IMR-90 (cell line): ENCODE measurements around the gene SCARF2. TPM values are rescaled to one million over a fixed set of nuclear protein-coding genes. Genes with fewer than 3 reads are reported as not detected.
"Not testable (repeated sequence)": the region's sequence is repeated elsewhere in the genome, so short reads cannot be mapped to it uniquely, and the experiment has no call there.

ENCODE experiments used
- ATAC-seq: fragments of 200-7000 bp; cut with Tn5 transposase; 2 replicates; pipeline ENCODE4 v1.9.1; 2020; ENCODE audit warnings: low read depth, mild to moderate bottlenecking, moderate library complexity
- BruUV-seq: library from RNA; stranded (reverse); fragments of 400-500 nt; replicated peaks from 2 replicates; lab custom pipeline; 2021; lab: Mats Ljungman, UMichigan
- CTCF ChIA-PET: fragments of 300-600 bp; formaldehyde crosslinking; extraction: SDS; loops from one replicate; lab custom pipeline; 2021; ENCODE audit warnings: antibody characterized with exemption; lab: Yijun Ruan, JAX
- POLR2A ChIA-PET: fragments of 300-600 bp; sonication (Branson Sonifier 250); formaldehyde crosslinking; loops from one replicate; lab custom pipeline; 2022; ENCODE audit warnings: antibody characterized with exemption; ENCODE audit not compliant: unreplicated experiment; lab: Charles Lee
- DNase-seq: peaks from one replicate; pipeline ENCODE4 v3.0.0; 2013
- H2AFZ ChIP-seq: replicated peaks from 2 replicates; pipeline ENCODE3; 2013; ENCODE audit warnings: low read length, mild to moderate bottlenecking; ENCODE audit not compliant: poor library complexity
- H2AK5ac ChIP-seq: 2 replicates; pipeline ENCODE4 v1.6.1; 2013; ENCODE audit warnings: low read depth, low read length, inconsistent platforms
- H2AK9ac ChIP-seq: replicated peaks from 2 replicates; pipeline ENCODE3; 2013; ENCODE audit warnings: mild to moderate bottlenecking, low read depth, low read length, moderate library complexity; ENCODE audit not compliant: poor library complexity
- H2BK120ac ChIP-seq: 2 replicates; pipeline ENCODE4 v1.6.1; 2013; ENCODE audit warnings: low read depth, low read length, inconsistent platforms
- H2BK15ac ChIP-seq: 3 replicates; pipeline ENCODE4 v1.6.1; 2013; ENCODE audit warnings: low read depth, low read length, inconsistent platforms
- H2BK20ac ChIP-seq: 2 replicates; pipeline ENCODE4 v1.6.1; 2013; ENCODE audit warnings: low read depth, mild to moderate bottlenecking, inconsistent platforms, low read length, moderate library complexity
- H2BK5ac ChIP-seq: 2 replicates; pipeline ENCODE4 v1.6.1; 2013; ENCODE audit warnings: mild to moderate bottlenecking, low read depth, low read length, inconsistent platforms; ENCODE audit not compliant: poor library complexity, severe bottlenecking
- H3K14ac ChIP-seq: replicated peaks from 2 replicates; pipeline ENCODE4 v1.6.1; 2013; ENCODE audit warnings: low read depth, low read length, inconsistent platforms
- H3K18ac ChIP-seq: 2 replicates; pipeline ENCODE4 v1.6.1; 2013; ENCODE audit warnings: low read depth, low read length, control low read depth
- H3K23ac ChIP-seq: 2 replicates; pipeline ENCODE4 v1.6.1; 2013; ENCODE audit warnings: low read depth, low read length, inconsistent platforms
- H3K27ac ChIP-seq: 2 replicates; pipeline ENCODE4 v1.5.1; 2013; ENCODE audit warnings: mild to moderate bottlenecking, control low read depth, low read length; ENCODE audit not compliant: insufficient read depth
- H3K27me3 ChIP-seq: 2 replicates; pipeline ENCODE4 v1.6.1; 2013; ENCODE audit warnings: low read length; ENCODE audit not compliant: control insufficient read depth, insufficient read depth
- H3K36me3 ChIP-seq: 2 replicates; pipeline ENCODE4 v1.6.1; 2013; ENCODE audit warnings: low read length, mixed read lengths; ENCODE audit not compliant: control insufficient read depth, insufficient read depth
- H3K4ac ChIP-seq: 2 replicates; pipeline ENCODE4 v1.6.1; 2013; ENCODE audit warnings: low read depth, low read length, inconsistent platforms
- H3K4me1 ChIP-seq: 2 replicates; pipeline ENCODE4 v1.6.1; 2013; ENCODE audit warnings: low read length, mixed read lengths; ENCODE audit not compliant: control insufficient read depth, insufficient read depth
- H3K4me2 ChIP-seq: 2 replicates; pipeline ENCODE4 v1.6.1; 2013; ENCODE audit warnings: low read depth, mild to moderate bottlenecking, control low read depth, low read length, moderate library complexity
- H3K4me3 ChIP-seq: 2 replicates; pipeline ENCODE4 v1.5.1; 2013; ENCODE audit warnings: low read depth, mild to moderate bottlenecking, control low read depth, low read length, moderate library complexity; ENCODE audit not compliant: insufficient read depth
- H3K56ac ChIP-seq: 2 replicates; pipeline ENCODE4 v1.6.1; 2013; ENCODE audit warnings: low read length, inconsistent platforms; ENCODE audit not compliant: insufficient read depth; ENCODE audit errors: extremely low read depth
- H3K79me1 ChIP-seq, 2 experiments: 2 replicates each; pipeline ENCODE4 v1.6.1; 2013; ENCODE audit warnings: low read length in 2 of 2, inconsistent platforms in 1 of 2, low read depth in 1 of 2
- H3K9ac ChIP-seq: 2 replicates; pipeline ENCODE4 v1.6.1; 2013; ENCODE audit warnings: low read depth, low read length, control low read depth
- H3K9me1 ChIP-seq: 2 replicates; pipeline ENCODE4 v1.6.1; 2013; ENCODE audit warnings: low read length, inconsistent platforms; ENCODE audit not compliant: insufficient read depth
- H3K9me3 ChIP-seq: 2 replicates; pipeline ENCODE4 v1.6.1; 2013; ENCODE audit warnings: low read length; ENCODE audit not compliant: control insufficient read depth, insufficient read depth
- H4K20me1 ChIP-seq: 2 replicates; pipeline ENCODE4 v1.6.1; 2013; ENCODE audit warnings: low read length, inconsistent platforms; ENCODE audit not compliant: insufficient read depth
- H4K5ac ChIP-seq: 2 replicates; pipeline ENCODE4 v1.6.1; 2013; ENCODE audit warnings: mild to moderate bottlenecking, low read depth, low read length, control low read depth
- H4K8ac ChIP-seq, 2 experiments: 2 replicates each; pipeline ENCODE4 v1.6.1; 2013; ENCODE audit warnings: low read depth in 2 of 2, low read length in 2 of 2, control low read depth in 1 of 2, inconsistent platforms in 1 of 2
- H4K91ac ChIP-seq: 2 replicates; pipeline ENCODE4 v1.6.1; 2013; ENCODE audit warnings: low read depth, low read length, inconsistent platforms; ENCODE audit not compliant: insufficient read depth
- WGBS, 2 experiments: methylation state at CpG; one replicate each; pipeline versions ENCODE4 v1.1.5 to v1.1.7; 2013; ENCODE audit warnings: missing lambda C conversion rate in 2 of 2; ENCODE audit not compliant: insufficient read length in 1 of 2; ENCODE audit errors: extremely low coverage in 2 of 2; 5-methylcytosine and 5-hydroxymethylcytosine counted together
- dilution Hi-C: fragments of 300-500 bp; cut with HindIII; formaldehyde crosslinking; loops from one replicate; pipeline ENCODE4 v1.14.3; 2018; ENCODE audit warnings: low sequenced_read_pairs; ENCODE audit not compliant: unreplicated experiment
- in situ Hi-C: fragments of 300-500 bp; cut with MboI; formaldehyde crosslinking; loops from 3 replicates; pipeline ENCODE4 v1.14.3; 2019; ENCODE audit warnings: low sequenced_read_pairs, inconsistent platforms, mixed read lengths
- intact Hi-C: fragments of 100-400 bp; cut with micrococcal nuclease; formaldehyde crosslinking; loops from 2 replicates; pipeline ENCODE4 v1.10.0; 2022
- microRNA-seq, 2 experiments: library from miRNA; stranded (forward) in 1 of 2; unstranded in 1 of 2; fragments of 10-50 nt in 1 of 2; fragments of <30 nt in 1 of 2; gene quantifications in 1 of 2; microRNA quantifications in 1 of 2; one replicate each; pipeline versions ENCODE3 to v1.1.0; 2013 to 2020; ENCODE audit not compliant: insufficient read depth in 1 of 2, insufficient read length in 1 of 2, unreplicated experiment in 1 of 2
- polyA plus RNA-seq, 3 experiments: library from polyadenylated mRNA; depleted of rRNA; stranded (reverse); fragments of >200 nt; gene quantifications; 2 replicates each; pipeline ENCODE4 v1.2.3, GENCODE V29; 2012; ENCODE audit warnings: low replicate concordance in 1 of 3
- small RNA-seq, 5 experiments: library from RNA; depleted of rRNA; stranded (forward); fragments of <200 nt; gene quantifications; one replicate each; pipeline ENCODE3, GENCODE V24; 2012
- total RNA-seq: library from RNA; depleted of rRNA; stranded (reverse); fragments of >200 nt; gene quantifications from 2 replicates; pipeline ENCODE4 v1.2.3, GENCODE V29; 2012; rRNA removed

Gene SCARF2
- total and polyA plus RNA-seq, 2 of the 4 experiments (the other 2 are of a cell fraction), result 3.4 to 37.0 TPM

GRCh38 chr22:20376281-20376680 lies 61.3 kb downstream of the SCARF2 start:
- H4K91ac ChIP-seq, H3K4me3 ChIP-seq, H3K18ac ChIP-seq, POLR2A ChIA-PET, H3K9me1 ChIP-seq, in situ Hi-C loops, CTCF ChIA-PET, H3K27ac ChIP-seq, H3K9me3 ChIP-seq, ATAC-seq, H2BK15ac ChIP-seq, dilution Hi-C loops, H3K4ac ChIP-seq, H4K8ac ChIP-seq, H3K23ac ChIP-seq, H2BK20ac ChIP-seq, H3K9ac ChIP-seq, H3K79me1 ChIP-seq, H3K27me3 ChIP-seq, H2BK5ac ChIP-seq, H3K36me3 ChIP-seq, H2BK120ac ChIP-seq, H4K5ac ChIP-seq, intact Hi-C loops, H2AFZ ChIP-seq, H2AK9ac ChIP-seq, BruUV-seq, H4K20me1 ChIP-seq, H2AK5ac ChIP-seq, H3K4me2 ChIP-seq, H3K4me1 ChIP-seq, H3K56ac ChIP-seq, DNase-seq, H3K14ac ChIP-seq: not testable (repeated sequence)
- 100% methylated on average over 2 of the region's 8 CpGs; no CpG with 5 or more reads in 1 of the 2 experiments for WGBS, 2 experiments

Small RNAs within 50 kb of the gene (microRNA-seq; reads per million reads assigned to microRNA genes)
- not detected for gene RF00019 (ENCODE audit: insufficient read depth, insufficient read length)
- gene RN7SL812P (ENCODE audit: insufficient read depth, insufficient read length), result not detected
- gene RNU6-225P (ENCODE audit: insufficient read depth, insufficient read length), result not detected
- gene RNY1P9 (ENCODE audit: insufficient read depth, insufficient read length), result not detected

Small RNAs within 50 kb of the gene (small RNA-seq; reads per million reads assigned to genes)
- gene RF00019 (0 reads per million in 5 experiments), gene RN7SL812P (0 reads per million in 5 experiments), gene RNU6-225P (0 to 2.4 (median 0) reads per million in 5 experiments), gene RNY1P9 (0 to 0.15 (median 0) reads per million in 5 experiments)

Other genes with a start within 250 kb of the SCARF2 start
- 0.18 and 0.28 TPM in 2 replicates for gene RTN4R, start 169.5 kb downstream of the SCARF2 start, total RNA-seq
- 0.94 and 1.2 TPM in 2 replicates for gene RTN4R, start 169.5 kb downstream of the SCARF2 start, polyA plus RNA-seq (2012; rRNA removed)
- gene DGCR6L, start 117.8 kb downstream of the SCARF2 start, total RNA-seq, result 65.4 and 68.6 TPM in 2 replicates
- 80.4 and 95.2 TPM in 2 replicates for gene DGCR6L, start 117.8 kb downstream of the SCARF2 start, polyA plus RNA-seq (2012; rRNA removed)
- 6.9 and 7.5 TPM in 2 replicates for gene ZNF74, start 43.7 kb downstream of the SCARF2 start, total RNA-seq
- 8.4 TPM in 2 replicates for gene ZNF74, start 43.7 kb downstream of the SCARF2 start, polyA plus RNA-seq (2012; rRNA removed)
- 25.8 and 27.1 TPM in 2 replicates for gene KLHL22, start 58.0 kb upstream of the SCARF2 start, total RNA-seq
- gene KLHL22, start 58.0 kb upstream of the SCARF2 start, polyA plus RNA-seq (2012; rRNA removed), result 28.7 and 30.1 TPM in 2 replicates
- gene MED15, start 69.8 kb upstream of the SCARF2 start, total RNA-seq, result 19.0 and 22.8 TPM in 2 replicates
- gene MED15, start 69.8 kb upstream of the SCARF2 start, polyA plus RNA-seq (2012; rRNA removed), result 68.8 and 71.5 TPM in 2 replicates